Naive thymus-derived CD4-positive, alpha-beta T cell (primary cell): ENCODE measurements around the gene RAD51D. TPM values are rescaled to one million over a fixed set of nuclear protein-coding genes. Genes with fewer than 3 reads are reported as not detected.

Source experiments
- ATAC-seq: fragments of 150-1000 bp; cut with Tn5 transposase; 2 replicates; pipeline ENCODE4 v1.10.0; 2021; ENCODE audit warnings: mild to moderate bottlenecking, moderate library complexity
- CTCF ChIA-PET: fragments of 350-600 bp; sonication (Branson Sonifier 250); formaldehyde crosslinking; loops from one replicate; lab custom pipeline; 2021; ENCODE audit warnings: antibody characterized with exemption; lab: Charles Lee
- POLR2A ChIA-PET: fragments of 350-600 bp; sonication (Branson Sonifier 250); formaldehyde crosslinking; loops from one replicate; lab custom pipeline; 2021; ENCODE audit warnings: antibody characterized with exemption, inconsistent platforms; lab: Charles Lee
- DNase-seq, 9 donors: peaks; one replicate each; pipeline versions ENCODE4 v3.0.0 to v3.0.0-alpha.2; 2020 to 2022; ENCODE audit warnings: mixed read lengths in 1 of 9
- H3K27ac ChIP-seq: one replicate; pipeline ENCODE4 v1.7.0; 2013; ENCODE audit warnings: mild to moderate bottlenecking, low read depth, low read length, moderate library complexity
- H3K27me3 ChIP-seq, 2 donors: one replicate each; pipeline ENCODE4 v1.7.0; 2013; ENCODE audit warnings: low read length in 2 of 2, mild to moderate bottlenecking in 2 of 2, moderate library complexity in 2 of 2; ENCODE audit not compliant: control insufficient read depth in 2 of 2, insufficient read depth in 2 of 2
- H3K36me3 ChIP-seq, 3 experiments: 1 replicate in 2 of 3; 2 replicates in 1 of 3; pipeline ENCODE4 v1.7.0; 2013; ENCODE audit warnings: low read length in 3 of 3, mild to moderate bottlenecking in 3 of 3, moderate library complexity in 1 of 3; ENCODE audit not compliant: insufficient read depth in 3 of 3, control insufficient read depth in 2 of 3
- H3K4me1 ChIP-seq, 2 donors: one replicate each; pipeline ENCODE4 v1.7.0; 2013; ENCODE audit warnings: low read length in 2 of 2, mild to moderate bottlenecking in 2 of 2, moderate library complexity in 1 of 2; ENCODE audit not compliant: control insufficient read depth in 2 of 2, insufficient read depth in 2 of 2
- H3K4me3 ChIP-seq: 2 replicates; pipeline ENCODE4 v1.7.0; 2013; ENCODE audit warnings: mild to moderate bottlenecking, low read length
- H3K9me3 ChIP-seq, 3 experiments: 1 replicate in 2 of 3; 2 replicates in 1 of 3; pipeline ENCODE4 v1.7.0; 2013; ENCODE audit warnings: low read length in 3 of 3; ENCODE audit not compliant: control insufficient read depth in 2 of 3
- H3K27ac Mint-ChIP-seq, 9 donors: one replicate each; pipeline ENCODE4 v1.8.0; 2020 to 2022; ENCODE audit warnings: mixed read lengths in 9 of 9, mild to moderate bottlenecking in 8 of 9, moderate library complexity in 5 of 9, inconsistent platforms in 2 of 9
- H3K27me3 Mint-ChIP-seq, 5 donors: one replicate each; pipeline ENCODE4 v1.8.0; 2021 to 2022; ENCODE audit warnings: mixed read lengths in 5 of 5, mild to moderate bottlenecking in 1 of 5
- H3K36me3 Mint-ChIP-seq, 5 donors: one replicate each; pipeline ENCODE4 v1.8.0; 2020 to 2022; ENCODE audit warnings: mixed read lengths in 5 of 5, mild to moderate bottlenecking in 3 of 5, inconsistent platforms in 1 of 5
- H3K4me1 Mint-ChIP-seq, 7 donors: one replicate each; pipeline ENCODE4 v1.8.0; 2020 to 2022; ENCODE audit warnings: mixed read lengths in 7 of 7, mild to moderate bottlenecking in 3 of 7, inconsistent platforms in 1 of 7
- H3K4me3 Mint-ChIP-seq, 10 donors: one replicate each; pipeline ENCODE4 v1.8.0; 2020 to 2022; ENCODE audit warnings: mild to moderate bottlenecking in 10 of 10, mixed read lengths in 10 of 10, moderate library complexity in 6 of 10, inconsistent platforms in 2 of 10
- H3K9me3 Mint-ChIP-seq, 11 donors: one replicate each; pipeline ENCODE4 v1.8.0; 2020 to 2022; ENCODE audit warnings: mixed read lengths in 11 of 11, mild to moderate bottlenecking in 4 of 11, inconsistent platforms in 1 of 11, moderate library complexity in 1 of 11
- intact Hi-C, 2 donors: fragments of 100-400 bp; cut with micrococcal nuclease; formaldehyde crosslinking; loops; one replicate each; pipeline ENCODE4 v1.15.1; 2023
- polyA plus RNA-seq, 2 donors: library from polyadenylated mRNA; unstranded; fragments of 300-500 nt; fragmentation: Illumina TruSeq; gene quantifications; one replicate each; pipeline ENCODE4 v1.2.3, GENCODE V29; 2021
- total RNA-seq, 6 experiments: library from RNA in 5 of 6; stranded (reverse) in 5 of 6; gene quantifications; 1 replicate in 5 of 6; 2 replicates in 1 of 6; pipeline ENCODE4 v1.2.3 and lab custom pipeline; 2021 to 2026

Gene RAD51D
- total and polyA plus RNA-seq, 7 experiments from 2014 or later: 7.0 to 34.2 (median 17.6) TPM

GRCh38 chr17:35051579-35052240, 68.0 kb downstream of the RAD51D start:
- no peaks in the 10 kb centered on the region for H3K27me3 ChIP-seq
- Mint-ChIP-seq H3K36me3 (peaks cover 5 to 40% (median 15%) of the 10 kb centered on the region in 5 donors), H3K27me3 (no peaks in the 10 kb centered on the region), H3K9me3 (peaks cover 0 to 9% (median 0%) of the 10 kb centered on the region in 11 donors), H3K4me3 (peak overlapping the region; percentile 25 to 82 (median 74)), H3K4me1 (peaks cover 64 to 84% (median 74%) of the 10 kb centered on the region in 7 donors), H3K27ac (peak overlapping the region; percentile 83 to 99 (median 94))
- peaks cover 64 to 72% of the 10 kb centered on the region in 2 donors for H3K4me1 ChIP-seq
- ATAC-seq: peak; percentile 25
- ChIA-PET POLR2A (interaction anchor here (1.2 to 10.3 kb wide), 7 partner anchors 11 to 436 kb away, joined by 3 to 132 read pairs (median 5); partner anchors contain the start of genes LIG3 and RFFL), CTCF (interaction anchor here (1.0 to 1.7 kb wide), 5 partner anchors 8 to 71 kb away, joined by 3 to 10 read pairs (median 4); no protein-coding TSS in a partner anchor)
- no peaks in the 10 kb centered on the region for H3K9me3 ChIP-seq
- no peaks in the 10 kb centered on the region for H3K36me3 ChIP-seq
- H3K27ac ChIP-seq: peak overlapping the region; percentile 68
- intact Hi-C loops: loop anchor here (1.0 kb wide), 2 partner anchors 12 to 38 kb away; partner anchors contain the start of gene RFFL (in 2 of the 2)
- H3K4me3 ChIP-seq: peak overlapping the region; percentile 21
- peak in 1 of 9 donors; percentile 27 for DNase-seq

- peak; percentile 94 for ATAC-seq
- peaks cover 68 to 74% of the 10 kb centered on the region in 2 donors for H3K4me1 ChIP-seq
- Mint-ChIP-seq H3K9me3 (peaks cover 0 to 9% (median 0%) of the 10 kb centered on the region in 11 donors), H3K4me1 (peaks cover 66 to 84% (median 74%) of the 10 kb centered on the region in 7 donors), H3K36me3 (peaks cover 5 to 39% (median 10%) of the 10 kb centered on the region in 5 donors), H3K27ac (peak overlapping the region; percentile 83 to 99 (median 94)), H3K27me3 (no peaks in the 10 kb centered on the region), H3K4me3 (peak overlapping the region; percentile 25 to 82 (median 74))
- POLR2A ChIA-PET: interaction anchor here (0.6 to 10.3 kb wide), 14 partner anchors 10 to 641 kb away, joined by 3 to 132 read pairs (median 4); partner anchors contain the start of genes CCT6B, LIG3, RFFL and ZNF830
- CTCF ChIA-PET: interaction anchor here (0.6 to 1.7 kb wide), 7 partner anchors 9 to 70 kb away, joined by 3 to 10 read pairs (median 4); no protein-coding TSS in a partner anchor
- intact Hi-C loops: loop anchor here in 1 of 2 donors (1.0 kb wide), 2 partner anchors 12 to 38 kb away; partner anchors contain the start of gene RFFL
- H3K27me3 ChIP-seq: no peaks in the 10 kb centered on the region
- no peaks in the 10 kb centered on the region for H3K9me3 ChIP-seq
- H3K36me3 ChIP-seq: no peaks in the 10 kb centered on the region
- H3K27ac ChIP-seq: peak overlapping the region; percentile 68
- peak overlapping the region; percentile 21 for H3K4me3 ChIP-seq
- DNase-seq: peak in 7 of 9 donors; percentile 65 to 88 (median 84)
Measured at GRCh38 chr17:35051183-35051578, 68.5 kb downstream of the RAD51D start.

GRCh38 chr17:35050170-35050569, 69.5 kb downstream of the RAD51D start:
- H3K27ac Mint-ChIP-seq: peak overlapping the region; percentile 21 to 99 (median 94)
- peaks cover 69 to 86% (median 78%) of the 10 kb centered on the region in 7 donors for H3K4me1 Mint-ChIP-seq
- ChIA-PET POLR2A (interaction anchor here (0.6 to 10.3 kb wide), 13 partner anchors 13 to 437 kb away, joined by 3 to 132 read pairs (median 4); partner anchors contain the start of genes RFFL and SLFN5), CTCF (interaction anchor here (2.4 kb wide), 1 partner anchor 14 kb away, joined by 7 read pairs; the partner anchor contains the start of gene RFFL)
- ATAC-seq (no peak), DNase-seq (no peak)
- peaks cover 0 to 9% (median 0%) of the 10 kb centered on the region in 11 donors for H3K9me3 Mint-ChIP-seq
- H3K4me3 ChIP-seq: no peak overlapping the region
- peaks cover 0 to 35% (median 7%) of the 10 kb centered on the region in 5 donors for H3K36me3 Mint-ChIP-seq
- H3K4me3 Mint-ChIP-seq: peak overlapping the region in 7 of 10 donors; percentile 27 to 81 (median 68)
- H3K36me3 ChIP-seq: no peaks in the 10 kb centered on the region
- intact Hi-C loops: no loop called here
- no peaks in the 10 kb centered on the region for H3K9me3 ChIP-seq
- peaks cover 78 to 84% of the 10 kb centered on the region in 2 donors for H3K4me1 ChIP-seq
- no peaks in the 10 kb centered on the region for H3K27me3 Mint-ChIP-seq
- no peaks in the 10 kb centered on the region for H3K27me3 ChIP-seq
- H3K27ac ChIP-seq: peak overlapping the region; percentile 58

GRCh38 chr17:35048685-35049379, 70.8 kb downstream of the RAD51D start:
- DNase-seq (no peak), ATAC-seq (no peak)
- no peaks in the 10 kb centered on the region for H3K36me3 ChIP-seq
- peaks cover 88 to 90% of the 10 kb centered on the region in 2 donors for H3K4me1 ChIP-seq
- ChIA-PET CTCF (interaction anchor here (0.7 to 2.4 kb wide), 3 partner anchors 12 to 15 kb away, joined by 3 to 7 read pairs (median 3); partner anchors contain the start of gene RFFL), POLR2A (interaction anchor here (1.2 to 10.3 kb wide), 9 partner anchors 10 to 39 kb away, joined by 3 to 132 read pairs (median 6); partner anchors contain the start of gene RFFL)
- Mint-ChIP-seq H3K27me3 (no peaks in the 10 kb centered on the region), H3K4me3 (peak overlapping the region; percentile 49 to 82 (median 73)), H3K27ac (peak overlapping the region; percentile 58 to 99 (median 94)), H3K9me3 (peaks cover 0 to 9% (median 0%) of the 10 kb centered on the region in 11 donors), H3K4me1 (peaks cover 66 to 87% (median 80%) of the 10 kb centered on the region in 7 donors), H3K36me3 (peaks cover under 1 to 32% (median 7%) of the 10 kb centered on the region in 5 donors)
- intact Hi-C loops: no loop called here
- no peaks in the 10 kb centered on the region for H3K9me3 ChIP-seq
- H3K27ac ChIP-seq: peak overlapping the region; percentile 58
- no peaks in the 10 kb centered on the region for H3K27me3 ChIP-seq
- H3K4me3 ChIP-seq: peak overlapping the region; percentile 33

- intact Hi-C loops: loop anchor here (1.0 to 2.0 kb wide), 6 partner anchors 9 to 66 kb away; partner anchors contain the start of genes RFFL (in 2 of the 2) and LIG3 (in 1 of the 2)
- no peaks in the 10 kb centered on the region for H3K27me3 ChIP-seq
- H3K36me3 ChIP-seq: no peaks in the 10 kb centered on the region
- peaks cover 0 to 20% (median 7%) of the 10 kb centered on the region in 5 donors for H3K36me3 Mint-ChIP-seq
- H3K4me3 Mint-ChIP-seq: peak overlapping the region; percentile 71 to 92 (median 84)
- H3K9me3 Mint-ChIP-seq: no peaks in the 10 kb centered on the region
- H3K4me3 ChIP-seq: peak overlapping the region; percentile 45
- peaks cover 52 to 84% (median 74%) of the 10 kb centered on the region in 7 donors for H3K4me1 Mint-ChIP-seq
- peak; percentile 77 for ATAC-seq
- H3K27me3 Mint-ChIP-seq: no peaks in the 10 kb centered on the region
- peak overlapping the region; percentile 85 to 97 (median 93) for H3K27ac Mint-ChIP-seq
- peaks cover 79 to 81% of the 10 kb centered on the region in 2 donors for H3K4me1 ChIP-seq
- ChIA-PET CTCF (interaction anchor here (0.6 to 2.1 kb wide), 4 partner anchors 17 to 33 kb away, joined by 3 to 19 read pairs (median 3); partner anchors contain the start of gene RFFL), POLR2A (interaction anchor here (0.6 to 10.3 kb wide), 17 partner anchors 9 to 412 kb away, joined by 3 to 132 read pairs (median 4); partner anchors contain the start of genes CCT6B, RAD51D, RFFL and ZNF830)
- DNase-seq: peak in 8 of 9 donors; percentile 54 to 82 (median 70)
- no peaks in the 10 kb centered on the region for H3K9me3 ChIP-seq
- peak overlapping the region; percentile 69 for H3K27ac ChIP-seq
Measured at GRCh38 chr17:35046740-35047283, 72.8 kb downstream of the RAD51D start.
